Measurements from ENCODE around the gene KRT81.
"Not testable (repeated sequence)": the region's sequence is repeated elsewhere in the genome, so short reads cannot be mapped to it uniquely, and the experiment has no call there.

The KRT81 gene

GRCh38 chr12:52270541-52271070 lies 20.7 kb downstream of the KRT81 start:
- no peak for DNase-seq

GRCh38 chr12:52268212-52268611 lies 23.1 kb downstream of the KRT81 start:
- no peak for DNase-seq

GRCh38 chr12:52267699-52268098 lies 23.6 kb downstream of the KRT81 start:
- no peak for DNase-seq

- DNase-seq: no peak
These were observed 24.1 kb downstream of the KRT81 start for GRCh38 chr12:52267266-52267665.

- no peak for DNase-seq
These were observed 24.8 kb downstream of the KRT81 start for GRCh38 chr12:52266514-52266913.

- no peak for DNase-seq
These were observed 26.9 kb downstream of the KRT81 start for GRCh38 chr12:52264435-52264825.

GRCh38 chr12:52263761-52264434 lies 27.4 kb downstream of the KRT81 start:
- no peak for DNase-seq

- DNase-seq: no peak
These were observed 29.0 kb downstream of the KRT81 start for GRCh38 chr12:52262286-52262685.

GRCh38 chr12:52261208-52261484 lies 30.2 kb downstream of the KRT81 start:
- no peak for DNase-seq

- no peak for DNase-seq
These were observed 30.8 kb downstream of the KRT81 start for GRCh38 chr12:52260361-52261207.

GRCh38 chr12:52259657-52260243 lies 31.6 kb downstream of the KRT81 start:
- DNase-seq: no peak

GRCh38 chr12:52258335-52258901 lies 32.9 kb downstream of the KRT81 start:
- no peak for DNase-seq

- not testable (repeated sequence) for DNase-seq
These were observed 33.4 kb downstream of the KRT81 start for GRCh38 chr12:52257922-52258321.

- no peak for DNase-seq
These were observed 34.2 kb downstream of the KRT81 start for GRCh38 chr12:52257074-52257551.

- DNase-seq: no peak
These were observed 34.8 kb downstream of the KRT81 start for GRCh38 chr12:52256584-52256935.

- no peak for DNase-seq
These were observed 35.3 kb downstream of the KRT81 start for GRCh38 chr12:52255926-52256583.

GRCh38 chr12:52254965-52255751 lies 36.2 kb downstream of the KRT81 start:
- no peak for DNase-seq

GRCh38 chr12:52254180-52254964 lies 37.0 kb downstream of the KRT81 start:
- no peak for DNase-seq

- no peak for DNase-seq
These were observed 37.7 kb downstream of the KRT81 start for GRCh38 chr12:52253391-52254179.

- DNase-seq: no peak
These were observed 38.5 kb downstream of the KRT81 start for GRCh38 chr12:52252728-52253343.
